Breast epithelium (tissue), 3 donors: Measurements from ENCODE around the gene TP53AIP1.

Source experiments
- POLR2A ChIP-seq: fragments of 450-650 bp; IDR thresholded peaks from one replicate; pipeline ENCODE4 v1.6.1; 2016; ENCODE audit warnings: antibody characterized with exemption, mild to moderate bottlenecking, moderate library complexity
- TF ChIP-seq, protein P1 (sequence below), 3 donors: fragments of 450-650 bp; IDR thresholded peaks; one replicate each; pipeline ENCODE4 v1.5.1; 2016 to 2017; ENCODE audit warnings: antibody characterized with exemption in 3 of 3, mild to moderate bottlenecking in 3 of 3, moderate library complexity in 3 of 3

DNA sequence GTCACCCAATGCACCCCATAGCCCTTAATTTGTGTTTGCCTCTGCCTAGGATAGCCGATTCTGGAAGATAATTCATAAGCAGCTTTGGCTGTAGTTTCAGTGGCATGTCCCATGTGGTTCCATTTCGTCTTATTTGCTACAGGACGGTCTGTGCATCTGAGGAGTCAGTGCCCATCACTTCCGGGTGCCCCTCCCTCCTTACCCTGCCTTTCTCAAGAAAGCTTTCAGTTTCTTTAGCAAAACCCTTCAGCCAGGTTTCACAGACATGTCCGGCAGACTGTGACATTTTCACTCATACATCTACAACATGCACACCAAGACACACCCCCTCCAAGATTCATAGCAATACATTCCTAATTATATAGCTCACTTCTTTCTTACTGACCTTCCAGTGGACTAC lies 14.3 kb downstream of the TP53AIP1 start:
- TF ChIP-seq, protein P1, sequence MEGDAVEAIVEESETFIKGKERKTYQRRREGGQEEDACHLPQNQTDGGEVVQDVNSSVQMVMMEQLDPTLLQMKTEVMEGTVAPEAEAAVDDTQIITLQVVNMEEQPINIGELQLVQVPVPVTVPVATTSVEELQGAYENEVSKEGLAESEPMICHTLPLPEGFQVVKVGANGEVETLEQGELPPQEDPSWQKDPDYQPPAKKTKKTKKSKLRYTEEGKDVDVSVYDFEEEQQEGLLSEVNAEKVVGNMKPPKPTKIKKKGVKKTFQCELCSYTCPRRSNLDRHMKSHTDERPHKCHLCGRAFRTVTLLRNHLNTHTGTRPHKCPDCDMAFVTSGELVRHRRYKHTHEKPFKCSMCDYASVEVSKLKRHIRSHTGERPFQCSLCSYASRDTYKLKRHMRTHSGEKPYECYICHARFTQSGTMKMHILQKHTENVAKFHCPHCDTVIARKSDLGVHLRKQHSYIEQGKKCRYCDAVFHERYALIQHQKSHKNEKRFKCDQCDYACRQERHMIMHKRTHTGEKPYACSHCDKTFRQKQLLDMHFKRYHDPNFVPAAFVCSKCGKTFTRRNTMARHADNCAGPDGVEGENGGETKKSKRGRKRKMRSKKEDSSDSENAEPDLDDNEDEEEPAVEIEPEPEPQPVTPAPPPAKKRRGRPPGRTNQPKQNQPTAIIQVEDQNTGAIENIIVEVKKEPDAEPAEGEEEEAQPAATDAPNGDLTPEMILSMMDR (IDR thresholded peaks at IDR 0.05), result no peak
- TF ChIP-seq POLR2A, result no peak
